ENCODE results near the gene RAB6B. TPM values are rescaled to one million over a fixed set of nuclear protein-coding genes. Genes with fewer than 3 reads are reported as not detected.

RAB6B gene
- total RNA-seq, 1 experiment from 2014 or later, result 14.1 TPM

GRCh38 chr3:133855772-133856171 is 39.9 kb downstream of the RAB6B start (continued):
- no peak for TF ChIP-seq RAD21 (IDR thresholded peaks at IDR 0.05; ENCODE audit: low read depth)
- no peak for TF ChIP-seq FOSL1 (IDR thresholded peaks at IDR 0.05; ENCODE audit: low read depth)
- no peak for TF ChIP-seq EZH2 (IDR thresholded peaks at IDR 0.05)
- TF ChIP-seq POLR2A (IDR thresholded peaks at IDR 0.05; ENCODE audit: borderline replicate concordance, extremely low read depth, insufficient read depth, insufficient read length), result no peak
- TF ChIP-seq ATF3 (IDR thresholded peaks at IDR 0.05), result no peak
- no peak for TF ChIP-seq REST (IDR thresholded peaks at IDR 0.05; ENCODE audit: low read depth)
- TF ChIP-seq CEBPB (IDR thresholded peaks at IDR 0.05; ENCODE audit: low read depth), result no peak

GRCh38 chr3:133855002-133855370 is 40.7 kb downstream of the RAB6B start:
- no peaks in the 10 kb centered on the region for H3K36me3 ChIP-seq (ENCODE audit: control insufficient read depth in 1 of 2, insufficient read depth in 2 of 2, low read length in 2 of 2)
- intact Hi-C loops (cut with micrococcal nuclease), result no loop called here
- RAD21 ChIA-PET (ENCODE audit: low non-redundant PET in 1 of 2, low total read pairs in 2 of 2, uncharacterized antibody in 2 of 2, unreplicated experiment in 2 of 2), result no interaction called here
- H3K9ac ChIP-seq (ENCODE audit: low read length), result no peak overlapping the region
- POLR2A ChIA-PET, result no interaction called here
- no peaks in the 10 kb centered on the region for H3K9me3 ChIP-seq (ENCODE audit: control insufficient read depth in 1 of 2, insufficient read depth in 1 of 2, low read depth in 1 of 2, low read length in 2 of 2)
- DNase-seq (ENCODE audit: low read depth, low spot score) (no peak), ATAC-seq (no peak)
- H3K4me3 ChIP-seq (replicated peaks in 1 of 2; ENCODE audit: low read depth in 1 of 2, low read length in 2 of 2), result no peak overlapping the region
- CTCF ChIA-PET, result no interaction called here
- no peaks in the 10 kb centered on the region for H3K79me2 ChIP-seq (ENCODE audit: insufficient read depth, low read length)
- H4K20me1 ChIP-seq (ENCODE audit: insufficient read depth), result no peaks in the 10 kb centered on the region
- H3K27me3 ChIP-seq (ENCODE audit: insufficient read depth, low read length), result no peaks in the 10 kb centered on the region
- no peaks in the 10 kb centered on the region for H3K4me1 ChIP-seq (ENCODE audit: control insufficient read depth in 1 of 2, insufficient read depth in 2 of 2, low read length in 2 of 2)
- H3K9me2 ChIP-seq (ENCODE audit: insufficient read depth), result no peaks in the 10 kb centered on the region
- no peak overlapping the region for H2AFZ ChIP-seq (ENCODE audit: low read depth, low read length, poor library complexity, severe bottlenecking)
- no TSS peak for BruUV-seq (replicated peaks)
- no peak overlapping the region for H3K4me2 ChIP-seq (ENCODE audit: low read length)
- no peak overlapping the region for H3K27ac ChIP-seq (ENCODE audit: low read depth, low read length)
- TF ChIP-seq CEBPB (IDR thresholded peaks at IDR 0.05; ENCODE audit: low read depth) (no peak), SIN3A (IDR thresholded peaks at IDR 0.05; ENCODE audit: low read depth) (no peak), CBX3 (IDR thresholded peaks at IDR 0.05; ENCODE audit: low read depth) (no peak), ATF3 (IDR thresholded peaks at IDR 0.05) (no peak), JUND (IDR thresholded peaks at IDR 0.05) (no peak), CTCF (IDR thresholded peaks at IDR 0.05 in 2 of 3, conservative IDR thresholded peaks at IDR 0.05 in 1 of 3; ENCODE audit: borderline replicate concordance in 1 of 3, insufficient read depth in 1 of 3, low read depth in 2 of 3, low read length in 2 of 3) (no peak), ZNF274 (IDR thresholded peaks at IDR 0.05; ENCODE audit: low read depth, low read length) (no peak), ZBTB33 (IDR thresholded peaks at IDR 0.05; ENCODE audit: extremely low read depth, insufficient replicate concordance, low read length) (no peak), SRF (IDR thresholded peaks at IDR 0.05; ENCODE audit: low read depth) (no peak), EZH2 (IDR thresholded peaks at IDR 0.05) (no peak), MAX (IDR thresholded peaks at IDR 0.05) (no peak), ELF1 (IDR thresholded peaks at IDR 0.05; ENCODE audit: borderline replicate concordance, low read depth) (no peak), EZH2phosphoT487 (IDR thresholded peaks at IDR 0.05; ENCODE audit: borderline replicate concordance) (no peak), ZFX (IDR thresholded peaks at IDR 0.05) (no peak), FOSL1 (IDR thresholded peaks at IDR 0.05; ENCODE audit: low read depth) (no peak), TCF7L2 (IDR thresholded peaks at IDR 0.05; ENCODE audit: borderline replicate concordance, extremely low read depth, insufficient read depth, insufficient read length) (no peak), POLR2A (IDR thresholded peaks at IDR 0.05; ENCODE audit: borderline replicate concordance, extremely low read depth, insufficient read depth, insufficient read length) (no peak)

Data from HCT116 (cell line).